GM21825 (cell line): Measurements from ENCODE around the gene ICAM1.
"Not testable (repeated sequence)": the region's sequence is repeated elsewhere in the genome, so short reads cannot be mapped to it uniquely, and the experiment has no call there.

Experiments used
- ATAC-seq: cut with Tn5 transposase; IDR thresholded peaks from one replicate; pipeline ENCODE4 v1.9.1; 2021; ENCODE audit warnings: mild to moderate bottlenecking, moderate library complexity; ENCODE audit not compliant: unreplicated experiment

ICAM1 gene, protein sequence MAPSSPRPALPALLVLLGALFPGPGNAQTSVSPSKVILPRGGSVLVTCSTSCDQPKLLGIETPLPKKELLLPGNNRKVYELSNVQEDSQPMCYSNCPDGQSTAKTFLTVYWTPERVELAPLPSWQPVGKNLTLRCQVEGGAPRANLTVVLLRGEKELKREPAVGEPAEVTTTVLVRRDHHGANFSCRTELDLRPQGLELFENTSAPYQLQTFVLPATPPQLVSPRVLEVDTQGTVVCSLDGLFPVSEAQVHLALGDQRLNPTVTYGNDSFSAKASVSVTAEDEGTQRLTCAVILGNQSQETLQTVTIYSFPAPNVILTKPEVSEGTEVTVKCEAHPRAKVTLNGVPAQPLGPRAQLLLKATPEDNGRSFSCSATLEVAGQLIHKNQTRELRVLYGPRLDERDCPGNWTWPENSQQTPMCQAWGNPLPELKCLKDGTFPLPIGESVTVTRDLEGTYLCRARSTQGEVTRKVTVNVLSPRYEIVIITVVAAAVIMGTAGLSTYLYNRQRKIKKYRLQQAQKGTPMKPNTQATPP

DNA sequence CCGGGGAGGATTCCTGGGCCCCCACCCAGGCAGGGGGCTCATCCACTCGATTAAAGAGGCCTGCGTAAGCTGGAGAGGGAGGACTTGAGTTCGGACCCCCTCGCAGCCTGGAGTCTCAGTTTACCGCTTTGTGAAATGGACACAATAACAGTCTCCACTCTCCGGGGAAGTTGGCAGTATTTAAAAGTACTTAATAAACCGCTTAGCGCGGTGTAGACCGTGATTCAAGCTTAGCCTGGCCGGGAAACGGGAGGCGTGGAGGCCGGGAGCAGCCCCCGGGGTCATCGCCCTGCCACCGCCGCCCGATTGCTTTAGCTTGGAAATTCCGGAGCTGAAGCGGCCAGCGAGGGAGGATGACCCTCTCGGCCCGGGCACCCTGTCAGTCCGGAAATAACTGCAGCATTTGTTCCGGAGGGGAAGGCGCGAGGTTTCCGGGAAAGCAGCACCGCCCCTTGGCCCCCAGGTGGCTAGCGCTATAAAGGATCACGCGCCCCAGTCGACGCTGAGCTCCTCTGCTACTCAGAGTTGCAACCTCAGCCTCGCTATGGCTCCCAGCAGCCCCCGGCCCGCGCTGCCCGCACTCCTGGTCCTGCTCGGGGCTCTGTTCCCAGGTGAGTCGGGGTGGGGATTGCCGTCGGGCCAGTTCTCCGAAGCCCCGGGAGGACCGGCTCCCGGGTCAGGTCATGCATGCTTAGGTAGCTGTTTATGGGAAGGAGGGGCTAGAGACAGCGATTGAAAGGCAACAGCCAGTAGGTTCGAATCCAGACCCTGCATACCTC lies at the start of gene ICAM1:
TSS of gene ICAM1 (plus strand) at position 505 of the 779 bp plus-strand sequence. CDS start at position 545, 40 bp downstream.
- ATAC-seq, result peak; percentile 44

DNA sequence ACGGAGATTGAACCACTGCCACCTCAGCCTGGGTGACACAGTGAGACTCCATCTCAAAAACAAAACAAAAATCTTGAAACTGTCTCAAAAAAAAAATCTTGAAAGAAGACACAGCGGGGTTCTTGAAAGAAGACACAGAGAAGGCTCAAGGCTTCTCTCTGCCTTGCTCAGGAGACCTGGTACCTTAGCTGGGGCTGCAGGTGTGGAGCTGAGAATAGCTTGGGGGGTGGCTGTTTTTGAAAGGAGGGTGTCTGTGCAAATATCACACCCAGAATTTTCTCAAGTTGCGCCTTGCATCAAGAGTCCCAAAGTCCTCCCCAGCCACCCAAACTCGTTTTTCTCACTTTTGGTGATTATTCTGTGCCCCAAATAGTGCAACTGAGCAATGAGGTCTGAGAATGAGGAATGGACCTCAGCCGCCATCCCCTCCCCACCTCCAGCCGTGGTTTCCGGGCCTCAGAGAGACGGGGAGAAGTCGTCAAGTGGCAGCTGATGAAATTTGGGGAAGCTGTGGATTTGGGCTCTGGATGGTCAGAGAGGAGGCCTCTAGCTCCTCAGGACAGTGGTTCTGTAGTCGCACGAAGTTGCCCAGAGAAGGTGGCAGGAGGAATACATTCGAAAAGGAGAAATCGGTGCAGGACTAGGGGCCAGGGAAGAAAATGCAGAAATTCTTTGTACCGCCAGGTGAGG lies 48.6 kb upstream of the ICAM1 start:
- ATAC-seq, result no peak

DNA sequence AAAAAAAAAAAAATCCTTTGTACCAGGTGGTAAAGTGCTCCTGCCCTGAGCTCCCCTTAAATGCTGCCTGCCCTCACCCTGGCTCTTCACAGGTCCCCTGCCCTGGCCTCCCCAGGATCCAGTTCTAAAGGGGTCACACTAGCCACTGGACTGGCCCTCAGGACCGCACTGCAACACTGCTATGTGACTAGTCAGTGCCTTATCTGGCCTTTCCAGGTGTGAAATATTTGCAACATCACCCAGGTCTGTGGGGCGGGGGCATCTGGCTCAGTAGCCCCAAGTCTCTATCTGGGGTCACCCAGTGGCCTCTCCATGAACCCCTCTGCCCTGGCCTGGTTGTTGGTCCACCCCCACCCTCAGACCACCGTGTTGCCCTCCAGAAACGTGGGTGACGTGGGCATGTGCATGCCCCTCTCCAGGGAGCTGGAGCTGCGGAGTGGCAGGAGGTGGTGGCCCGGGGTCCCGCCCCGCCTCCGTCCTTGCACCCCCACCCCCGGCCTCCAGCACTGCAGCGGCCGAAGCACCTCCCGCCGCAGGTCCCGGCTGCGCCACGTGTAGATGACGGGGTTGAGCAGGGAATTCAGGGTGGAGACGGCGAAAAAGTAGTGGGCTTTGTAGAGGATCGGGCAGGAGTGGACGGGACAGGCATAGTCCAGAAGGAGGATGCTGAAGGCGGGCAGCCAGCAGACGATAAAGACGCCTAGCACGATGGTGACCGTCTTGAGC lies 47.3 kb upstream of the ICAM1 start:
- ATAC-seq, result no peak

DNA sequence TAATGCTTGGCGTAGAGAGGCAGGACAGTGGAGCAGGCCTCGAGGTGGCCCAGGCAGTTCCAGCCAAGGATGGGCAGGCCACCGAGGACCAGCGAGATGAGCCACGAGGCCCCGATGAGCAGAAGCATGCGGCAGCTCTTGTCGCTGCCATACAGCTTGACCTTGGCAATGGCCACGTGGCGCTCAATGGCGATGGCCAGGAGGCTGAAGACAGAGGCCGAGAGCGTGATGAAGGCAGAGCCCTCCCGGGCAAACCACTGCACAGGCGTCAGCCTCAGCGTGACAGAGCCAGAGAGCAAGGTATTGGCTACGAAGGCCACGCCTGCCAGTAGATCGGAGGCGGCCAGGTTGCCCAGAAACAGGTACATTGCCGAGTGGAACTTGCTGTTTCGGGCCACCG lies 46.6 kb upstream of the ICAM1 start:
- no peak for ATAC-seq

DNA sequence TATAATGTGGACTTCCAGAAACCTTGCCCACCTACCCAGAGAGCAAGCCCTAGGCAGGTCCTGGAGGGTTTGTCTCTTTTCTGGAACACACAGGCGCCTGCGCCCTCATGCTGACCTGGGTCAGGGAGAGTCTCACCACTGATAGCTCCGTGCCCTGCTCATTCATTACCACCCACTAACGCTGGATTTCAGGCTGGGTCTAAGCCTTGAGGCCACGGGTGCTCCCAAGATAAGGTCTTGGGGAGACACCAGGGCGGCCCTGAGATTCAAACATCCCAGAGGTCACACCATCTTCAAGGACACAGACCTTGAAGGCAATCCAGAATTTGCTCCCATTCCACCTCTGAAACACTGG lies 44.9 kb upstream of the ICAM1 start:
- no peak for ATAC-seq

DNA sequence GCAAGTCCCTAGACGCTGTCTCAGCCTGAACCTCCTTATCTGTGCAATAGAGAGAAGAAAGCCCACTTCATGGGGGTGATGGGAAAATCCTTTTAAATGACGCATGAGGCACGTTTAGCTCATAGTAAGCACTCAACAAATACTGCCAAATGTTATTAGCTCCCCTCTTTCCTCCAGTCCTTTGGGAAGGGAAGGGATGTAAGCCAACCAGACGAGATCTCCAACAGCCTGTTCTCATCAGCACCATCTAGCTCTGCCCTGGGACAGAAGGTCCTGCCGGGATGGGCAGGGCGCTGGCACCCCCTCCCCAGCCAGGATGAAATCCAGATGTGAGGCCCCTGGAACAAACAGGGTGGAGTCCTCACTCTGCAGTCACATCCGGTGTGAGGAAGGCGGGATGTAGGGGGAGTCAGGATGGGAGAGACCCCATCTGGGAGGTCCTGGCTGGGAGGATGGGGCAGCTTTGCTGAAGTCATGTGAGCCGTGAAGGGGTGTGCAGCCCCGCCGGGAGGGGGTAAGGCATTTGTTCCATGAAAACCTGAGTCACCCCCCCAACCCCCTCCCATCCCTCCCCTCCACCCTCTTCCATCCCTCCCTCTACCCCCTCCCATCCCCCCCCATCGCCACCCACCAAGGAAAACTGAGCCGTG lies 44.4 kb upstream of the ICAM1 start:
- ATAC-seq, result no peak

DNA sequence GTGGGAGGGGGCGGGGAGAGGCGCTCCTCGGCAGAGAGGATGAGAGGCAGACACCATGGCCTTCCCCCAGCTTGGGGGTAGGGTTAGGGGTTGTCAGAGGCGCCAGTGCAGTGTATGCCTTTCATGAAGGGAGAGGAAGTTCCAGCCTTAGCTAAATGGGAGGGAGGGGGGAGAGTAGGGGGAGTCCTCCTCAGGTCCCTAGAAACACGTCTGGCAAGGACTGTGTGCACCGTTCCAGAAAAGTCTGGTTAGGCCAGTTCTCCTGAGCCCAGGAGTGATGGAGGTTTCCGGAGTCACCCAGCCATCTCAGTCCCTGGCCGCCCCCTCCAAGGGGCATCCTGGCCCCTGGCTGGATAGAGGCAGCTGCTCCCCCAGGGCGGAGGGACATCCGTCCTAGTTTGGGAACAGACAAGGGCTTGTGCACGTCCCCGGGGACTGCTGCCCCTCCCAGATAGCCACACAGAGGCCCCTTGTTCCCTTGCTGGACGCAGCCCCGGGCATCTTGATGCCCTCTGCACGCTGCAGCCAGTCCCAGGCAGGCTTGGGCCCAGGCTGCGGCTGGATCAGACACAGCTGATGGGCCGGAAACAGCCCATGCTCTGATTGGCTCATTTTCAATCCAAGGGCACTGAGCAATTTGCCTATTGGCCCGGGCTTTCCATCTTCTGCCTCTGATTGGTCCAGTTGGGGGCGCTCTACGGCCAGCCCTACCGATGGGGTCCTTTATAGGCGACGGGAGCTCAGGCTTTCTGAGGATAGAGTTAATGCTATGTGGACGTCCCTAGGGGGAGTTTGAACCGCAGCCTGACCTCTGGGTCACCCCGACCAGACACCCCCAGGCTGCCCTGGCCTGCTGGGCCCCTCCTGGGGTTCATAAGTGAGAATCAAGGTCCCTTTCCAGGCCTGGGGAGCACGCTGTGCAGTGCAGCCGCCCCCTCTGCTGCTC lies 43.6 kb upstream of the ICAM1 start:
- ATAC-seq, result no peak

DNA sequence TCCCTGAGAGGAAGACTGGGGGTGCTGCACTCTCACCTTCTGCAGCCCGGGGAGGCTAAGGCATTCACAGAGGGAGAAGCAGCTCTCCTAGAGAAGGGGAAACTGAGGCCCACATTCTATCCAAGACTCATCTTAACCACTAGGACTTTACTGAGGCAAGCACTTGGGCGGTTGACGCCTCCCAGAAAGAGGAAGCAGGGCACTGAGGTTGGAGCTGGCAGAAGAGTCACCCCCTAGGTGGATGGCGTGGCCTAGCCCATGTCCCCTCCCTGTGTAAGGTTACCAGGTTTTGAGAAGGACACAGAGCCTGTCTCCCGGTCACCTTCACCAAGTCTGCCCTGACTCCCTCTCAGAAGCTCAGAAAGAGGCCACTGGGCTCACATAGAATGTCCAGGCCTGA lies 42.5 kb upstream of the ICAM1 start:
- no peak for ATAC-seq

DNA sequence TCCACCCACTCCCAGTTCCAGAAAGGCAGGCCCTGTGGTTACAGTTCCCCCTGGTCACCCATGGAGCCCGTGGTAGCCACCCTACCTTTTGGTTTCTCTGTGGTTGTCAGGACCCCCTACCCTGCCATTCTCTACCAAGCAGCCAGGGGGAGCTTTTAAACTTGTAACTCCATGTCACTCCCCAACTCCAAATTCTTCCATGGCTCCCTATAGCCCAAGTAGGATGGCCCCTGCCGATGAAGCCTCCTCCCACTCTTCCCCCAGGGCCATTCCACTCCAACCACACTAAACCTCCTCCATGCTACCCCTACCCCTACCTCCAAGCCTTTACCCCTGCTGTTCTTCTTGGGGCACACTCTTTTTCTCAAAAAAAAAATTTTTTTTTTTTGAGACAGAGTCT lies 42.0 kb upstream of the ICAM1 start:
- no peak for ATAC-seq

DNA sequence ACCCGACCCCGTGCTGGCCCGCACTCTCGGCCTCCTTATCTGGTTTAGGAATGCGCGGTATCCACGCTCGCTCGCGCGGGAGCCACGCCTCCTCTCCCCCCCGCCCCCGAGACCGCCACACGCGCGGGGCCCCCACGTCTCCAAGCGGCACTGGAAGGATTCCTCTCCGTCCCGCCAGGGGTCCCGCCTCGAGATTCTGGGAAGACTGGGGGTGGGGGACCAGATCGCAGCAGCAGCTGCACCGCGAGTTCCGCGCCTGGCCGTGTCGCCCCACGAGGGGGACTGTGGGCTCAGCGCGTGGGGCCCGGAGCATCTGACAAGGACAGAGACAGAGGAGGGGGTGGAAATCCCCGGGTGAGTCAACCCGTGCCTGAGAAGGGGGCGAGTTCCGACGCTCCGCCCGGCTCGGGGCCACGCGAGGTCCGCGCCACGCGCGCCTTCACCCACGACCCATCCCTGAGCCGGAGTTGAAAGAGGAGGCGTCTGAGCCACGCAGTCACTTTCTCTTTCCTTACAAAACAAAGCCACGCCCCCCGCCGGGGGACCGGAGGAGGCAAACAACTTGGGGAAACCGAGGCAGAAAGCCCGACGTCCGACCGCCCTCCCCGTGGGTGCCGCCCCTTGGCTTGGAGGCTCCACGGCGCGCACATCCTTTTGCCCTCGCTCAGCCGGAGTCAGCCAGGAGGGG lies 40.6 kb upstream of the ICAM1 start:
- peak; percentile 19 for ATAC-seq

DNA sequence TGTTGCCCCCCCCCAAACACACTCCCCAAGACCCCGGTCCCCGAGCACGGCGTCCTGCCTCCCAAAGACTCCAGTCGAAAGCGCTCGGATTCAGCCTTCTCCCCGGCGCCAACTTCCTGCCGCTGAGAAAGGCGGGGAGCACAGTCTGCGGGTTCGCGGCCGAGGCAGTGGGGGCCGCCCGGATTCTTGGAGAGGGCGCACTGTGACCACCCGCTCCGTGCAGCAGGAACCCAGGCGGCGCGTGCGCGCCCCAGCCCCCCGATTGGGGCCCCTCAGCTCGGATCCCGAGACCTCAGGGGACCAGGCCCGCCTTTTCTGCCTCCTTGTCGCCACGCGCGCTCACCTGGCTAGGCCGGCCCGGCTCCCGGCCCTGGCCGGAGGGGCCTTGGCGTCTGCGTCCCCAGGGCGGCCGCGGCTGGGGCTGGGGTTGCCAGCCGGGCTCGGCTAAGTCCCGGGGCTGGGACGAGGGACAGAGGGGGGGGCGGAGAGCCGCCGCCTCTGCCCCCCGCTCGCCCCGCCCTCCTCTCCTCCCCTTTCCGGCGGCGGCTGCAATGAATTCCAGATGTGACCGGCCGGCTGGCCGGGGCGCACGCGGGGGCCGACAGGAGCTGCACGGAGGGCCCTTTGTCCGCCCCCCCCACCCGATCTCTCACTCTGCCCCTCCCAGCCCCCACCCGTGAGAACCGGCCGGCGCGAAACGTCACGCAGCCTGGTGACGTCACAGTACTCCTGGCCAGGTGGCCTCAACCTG lies 39.9 kb upstream of the ICAM1 start, which contains the start of gene S1PR2:
TSS of gene S1PR2 (minus strand) at position 471 of the 751 bp plus-strand sequence. CDS start 6,426 bp downstream, outside the sequence.
- peak; percentile 39 for ATAC-seq

DNA sequence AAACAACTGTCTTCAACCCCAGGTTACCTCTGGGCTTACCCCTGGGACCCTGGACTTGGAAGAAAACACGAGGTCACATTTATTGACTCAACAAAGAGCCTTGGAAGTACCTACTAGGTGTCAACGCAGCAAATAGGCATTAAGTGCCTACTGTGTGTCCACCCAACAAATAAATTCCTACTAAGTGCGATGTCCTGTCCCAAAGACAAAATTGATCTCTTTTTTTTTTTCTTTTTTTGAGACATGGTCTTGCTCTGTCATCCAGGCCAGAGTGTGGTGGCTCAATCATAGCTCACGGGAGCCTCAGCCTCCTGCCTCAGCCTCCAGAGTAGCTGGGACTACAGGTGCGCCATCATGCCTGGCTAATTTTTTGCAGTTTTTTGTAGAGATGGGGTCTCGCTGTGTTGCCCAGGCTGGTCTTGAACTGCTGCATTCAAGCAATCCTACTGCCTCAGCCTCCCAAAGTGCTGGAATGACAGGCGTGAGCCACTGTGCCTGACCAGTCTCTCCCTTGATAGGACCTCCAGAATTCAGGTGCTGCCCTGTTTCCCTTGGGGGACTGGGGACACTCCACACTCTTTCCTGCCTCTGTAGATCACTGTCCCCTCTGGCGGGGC lies 39.2 kb upstream of the ICAM1 start:
- ATAC-seq, result no peak

DNA sequence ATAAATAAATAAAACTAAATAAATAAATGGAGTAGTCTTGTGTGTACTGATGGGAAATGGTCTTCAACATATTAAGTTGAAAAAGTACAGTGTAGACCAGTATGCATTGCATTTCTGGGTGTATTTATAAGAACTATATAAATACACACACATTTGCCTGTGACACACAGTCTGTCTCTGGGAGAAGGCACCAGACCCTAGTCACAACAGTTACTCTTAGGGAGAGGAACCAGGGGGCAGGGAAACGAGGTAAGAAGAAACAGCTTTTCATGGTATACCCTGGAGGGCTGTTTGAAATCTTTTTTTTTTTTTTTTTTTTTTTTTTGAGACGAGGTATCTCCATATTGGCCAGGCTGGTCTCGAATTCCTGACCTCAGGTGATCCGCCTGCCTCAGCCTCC lies 37.0 kb upstream of the ICAM1 start:
- ATAC-seq, result no peak

DNA sequence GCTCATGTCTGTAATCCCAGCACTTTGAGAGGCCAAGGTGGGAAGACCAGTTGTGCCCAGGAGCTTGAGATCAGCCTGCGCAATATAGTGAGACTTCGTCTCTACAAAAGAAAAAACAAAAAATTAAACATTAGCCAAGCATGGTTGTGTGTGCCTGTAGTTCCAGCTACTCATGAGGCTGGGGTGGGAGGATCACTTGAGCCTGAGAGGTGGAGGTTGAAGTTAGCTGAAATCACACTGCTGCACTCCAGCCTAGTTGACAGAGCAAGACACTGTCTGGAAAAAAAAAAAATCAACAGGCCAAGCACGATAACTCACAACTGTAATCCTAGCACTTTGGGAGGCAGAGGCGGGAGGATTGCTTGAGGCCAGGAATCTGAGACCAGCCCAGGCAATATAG lies 35.9 kb upstream of the ICAM1 start:
- no peak for ATAC-seq

DNA sequence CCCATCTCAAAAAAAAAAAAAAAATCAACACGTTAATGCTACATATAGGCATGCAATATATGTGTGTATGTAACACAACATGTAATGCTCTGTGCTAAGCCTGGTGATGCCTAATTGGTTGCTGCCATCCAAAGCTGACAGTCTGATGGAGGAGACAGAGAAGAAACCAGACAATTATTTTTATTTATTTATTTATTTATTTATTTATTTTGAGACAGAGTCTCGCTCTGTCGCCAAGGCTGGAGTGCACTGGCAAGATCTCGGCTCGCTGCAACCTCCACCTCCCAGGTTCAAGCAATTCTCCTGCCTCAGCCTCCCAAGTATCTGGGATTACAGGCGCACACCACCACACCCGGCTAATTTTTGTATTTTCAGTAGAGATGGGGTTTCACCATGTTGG lies 35.5 kb upstream of the ICAM1 start:
- ATAC-seq, result not testable (repeated sequence)

DNA sequence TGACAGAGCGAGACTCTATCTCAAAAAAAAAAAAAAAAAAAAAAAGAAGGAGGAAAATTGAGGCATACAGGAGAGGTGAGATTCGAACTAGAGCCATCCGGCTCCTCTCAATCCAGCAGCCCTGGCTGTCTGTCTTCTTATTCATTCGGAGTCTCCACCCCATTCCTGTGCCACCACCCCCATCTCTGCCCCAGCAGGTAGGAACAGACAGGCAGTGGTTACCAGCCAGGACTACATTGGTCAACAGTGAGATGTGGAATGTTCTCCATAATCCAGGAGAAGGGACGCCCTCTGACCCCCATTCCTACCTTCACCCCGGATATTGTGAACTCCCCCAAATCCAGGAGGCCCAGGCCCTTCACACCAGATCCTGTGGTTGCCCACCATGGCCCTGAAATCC lies 33.2 kb upstream of the ICAM1 start:
- ATAC-seq, result no peak

DNA sequence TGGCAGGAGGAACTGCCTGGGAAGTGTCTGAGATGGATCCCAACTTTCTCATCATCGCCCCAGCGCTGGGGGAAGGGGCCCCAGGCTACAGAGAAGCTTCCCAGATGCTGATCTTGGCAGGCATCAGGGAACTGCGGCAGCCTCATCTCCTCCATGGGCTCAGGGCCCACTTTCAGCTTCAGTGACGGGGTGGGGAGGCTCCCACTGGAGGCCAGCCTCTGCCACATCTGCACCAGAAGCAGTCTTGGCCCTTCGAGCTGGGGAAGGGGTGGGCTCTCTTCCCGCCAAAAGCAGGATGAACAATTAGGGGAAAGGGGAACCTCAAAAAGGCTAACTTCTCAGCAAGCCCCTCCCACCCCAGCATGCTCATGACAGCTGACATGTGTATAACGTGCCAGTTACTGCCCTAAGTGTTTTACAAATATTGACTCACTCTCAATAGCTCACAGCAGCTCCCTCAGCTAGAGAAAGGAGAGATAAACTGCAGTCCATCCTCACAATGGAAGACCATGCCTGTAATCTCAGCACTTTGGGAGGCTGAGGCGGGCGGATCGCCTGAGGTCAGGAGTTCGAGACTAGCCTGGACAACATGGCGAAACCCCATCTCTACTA lies 32.6 kb upstream of the ICAM1 start:
- ATAC-seq, result no peak
